HepG2 (cell line): Measurements from ENCODE around the gene TM4SF1. TPM values are rescaled to one million over a fixed set of nuclear protein-coding genes. Genes with fewer than 3 reads are reported as not detected.

Source experiments
- ATAC-seq: fragments of 200-7000 bp; cut with Tn5 transposase; 3 replicates; pipeline ENCODE4 v1.9.1; 2020; ENCODE audit warnings: mild to moderate bottlenecking, moderate library complexity
- BruUV-seq: library from RNA; stranded (reverse); fragments of 400-500 nt; replicated peaks from 2 replicates; lab custom pipeline; 2021; lab: Mats Ljungman, UMichigan
- CTCF ChIA-PET: fragments of 300-600 bp; formaldehyde crosslinking; extraction: SDS; loops from one replicate; lab custom pipeline; 2021; ENCODE audit warnings: low total read pairs, inconsistent platforms, low intra/inter-chr PET ratio; lab: Yijun Ruan, JAX
- POLR2A ChIA-PET: fragments of 350-600 bp; sonication (Branson Sonifier 250); formaldehyde crosslinking; loops from one replicate; lab custom pipeline; 2020; ENCODE audit warnings: antibody characterized with exemption, inconsistent platforms; lab: Yijun Ruan, JAX
- DNase-seq: peaks from one replicate; pipeline ENCODE4 v3.0.0-alpha.2; 2015; ENCODE audit warnings: low spot score
- FAIRE-seq: peaks from 3 replicates; lab custom pipeline; 2011; peaks lifted over from hg19 to GRCh38; lab: Jason Lieb, UNC
- H2AFZ ChIP-seq: one replicate; pipeline ENCODE4 v1.6.1; 2011; ENCODE audit warnings: low read length, inconsistent platforms
- H3K27ac ChIP-seq: fragments of 300-600 bp; 3 replicates; pipeline ENCODE4 v1.8.0; 2011; ENCODE audit warnings: mixed run types, mild to moderate bottlenecking, mixed read lengths, low read length, inconsistent platforms; ENCODE audit not compliant: insufficient read depth; ENCODE audit errors: extremely low read length
- H3K27me3 ChIP-seq, 2 experiments: fragments of 200-600 bp in 1 of 2; 2 replicates in 1 of 2; 3 replicates in 1 of 2; pipeline versions ENCODE4 v1.6.0 to v1.8.0; 2011; ENCODE audit warnings: low read length in 2 of 2, mild to moderate bottlenecking in 2 of 2, moderate library complexity in 2 of 2, inconsistent platforms in 1 of 2; ENCODE audit not compliant: insufficient read depth in 2 of 2, control insufficient read depth in 1 of 2
- H3K36me3 ChIP-seq, 2 experiments: fragments of 200-600 bp in 1 of 2; replicated peaks in 1 of 2; 2 replicates in 1 of 2; 3 replicates in 1 of 2; pipeline versions ENCODE4 v1.5.1 to v1.8.0; 2011; ENCODE audit warnings: low read length in 2 of 2, inconsistent platforms in 1 of 2; ENCODE audit not compliant: insufficient read depth in 2 of 2, control insufficient read depth in 1 of 2
- H3K4me1 ChIP-seq: 2 replicates; pipeline ENCODE4 v1.5.1; 2012; ENCODE audit warnings: low read length, inconsistent platforms; ENCODE audit not compliant: insufficient read depth
- H3K4me2 ChIP-seq: 2 replicates; pipeline ENCODE4 v1.6.0; 2011; ENCODE audit warnings: low read depth, low read length, inconsistent platforms
- H3K4me3 ChIP-seq, 3 experiments: fragments of 200-600 bp in 1 of 3; sonication (generic), shearing (Covaris generic) in 1 of 3; replicated peaks in 1 of 3; 2 replicates each; pipeline ENCODE4 v1.5.1; 2011 to 2016; ENCODE audit warnings: low read length in 3 of 3, inconsistent platforms in 2 of 3, low read depth in 2 of 3, mild to moderate bottlenecking in 2 of 3, control low read depth in 1 of 3, mixed read lengths in 1 of 3; ENCODE audit not compliant: insufficient read depth in 1 of 3
- H3K79me2 ChIP-seq: one replicate; pipeline ENCODE4 v1.6.1; 2011; ENCODE audit warnings: low read length, inconsistent platforms; ENCODE audit not compliant: insufficient read depth
- H3K9ac ChIP-seq: 2 replicates; pipeline ENCODE4 v1.6.0; 2011; ENCODE audit warnings: mild to moderate bottlenecking, low read depth, low read length, inconsistent platforms; ENCODE audit not compliant: insufficient read depth
- H3K9me3 ChIP-seq: 2 replicates; pipeline ENCODE4 v1.5.1; 2012; ENCODE audit warnings: mild to moderate bottlenecking, low read length
- H4K20me1 ChIP-seq: 2 replicates; pipeline ENCODE4 v1.6.0; 2011; ENCODE audit warnings: inconsistent platforms, mild to moderate bottlenecking, low read length, moderate library complexity; ENCODE audit not compliant: insufficient read depth
- CAMTA2 ChIP-seq: sonication (generic); formaldehyde crosslinking; IDR thresholded peaks from 2 replicates; pipeline ENCODE4 v1.4.0; 2020; ENCODE audit warnings: mild to moderate bottlenecking, missing genetic modification reagents, borderline replicate concordance
- CEBPB ChIP-seq: IDR thresholded peaks from 2 replicates; pipeline ENCODE4 v1.6.1; 2011; ENCODE audit warnings: low read depth, low read length, improper control_type of control experiment, borderline replicate concordance
- CEBPG ChIP-seq: IDR thresholded peaks from 2 replicates; pipeline ENCODE4 v1.6.1; 2016
- EHMT2 ChIP-seq: fragments of 200-600 bp; sonication (generic); IDR thresholded peaks from 2 replicates; pipeline ENCODE4 v1.7.0; 2017; ENCODE audit warnings: antibody characterized with exemption, low read depth, low read length, borderline replicate concordance
- EP300 ChIP-seq, 3 experiments: sonication (generic) in 1 of 3; formaldehyde crosslinking in 1 of 3; IDR thresholded peaks; 2 replicates each; pipeline versions ENCODE4 v1.5.1 to v1.6.1; 2011 to 2020; ENCODE audit warnings: low read depth in 2 of 3, low read length in 2 of 3, borderline replicate concordance in 1 of 3, improper control_type of control experiment in 1 of 3, mild to moderate bottlenecking in 1 of 3, missing genetic modification reagents in 1 of 3, moderate library complexity in 1 of 3
- GFI1 ChIP-seq: sonication (generic); formaldehyde crosslinking; IDR thresholded peaks from 2 replicates; pipeline ENCODE4 v1.5.0; 2020; ENCODE audit warnings: missing genetic modification reagents, mild to moderate bottlenecking, borderline replicate concordance
- HOXA5 ChIP-seq: sonication (generic); formaldehyde crosslinking; IDR thresholded peaks from 2 replicates; pipeline ENCODE4 v1.4.0; 2020; ENCODE audit warnings: missing genetic modification reagents
- SOX6 ChIP-seq, 2 experiments: fragments of 450-650 bp in 1 of 2; sonication (generic) in 1 of 2; formaldehyde crosslinking in 1 of 2; IDR thresholded peaks; 2 replicates each; pipeline versions ENCODE4 v1.4.0 to v1.6.1; 2017 to 2020; ENCODE audit warnings: antibody characterized with exemption in 1 of 2, mild to moderate bottlenecking in 1 of 2, missing genetic modification reagents in 1 of 2
- SP1 ChIP-seq, 2 experiments: fragments of 450-650 bp in 1 of 2; sonication (generic) in 1 of 2; formaldehyde crosslinking in 1 of 2; IDR thresholded peaks; 2 replicates each; pipeline versions ENCODE4 v1.4.0 to v1.6.1; 2016 to 2020; ENCODE audit warnings: missing genetic modification reagents in 1 of 2
- SP2 ChIP-seq: sonication (generic); formaldehyde crosslinking; IDR thresholded peaks from 2 replicates; pipeline ENCODE4 v1.5.1; 2020; ENCODE audit warnings: mild to moderate bottlenecking, missing genetic modification reagents
- ZFP36L1 ChIP-seq: sonication (generic); formaldehyde crosslinking; IDR thresholded peaks from 2 replicates; pipeline ENCODE4 v1.8.0; 2022; ENCODE audit warnings: mild to moderate bottlenecking, missing genetic modification reagents, moderate library complexity
- ZNF251 ChIP-seq: sonication (generic); formaldehyde crosslinking; IDR thresholded peaks from 2 replicates; pipeline ENCODE4 v1.9.0; 2021; ENCODE audit warnings: mild to moderate bottlenecking, missing genetic modification reagents
- ZNF441 ChIP-seq: sonication (generic); formaldehyde crosslinking; IDR thresholded peaks from 2 replicates; pipeline ENCODE4 v1.7.0; 2021; ENCODE audit warnings: missing genetic modification reagents, borderline replicate concordance
- ZNF468 ChIP-seq: sonication (generic); formaldehyde crosslinking; IDR thresholded peaks from 2 replicates; pipeline ENCODE4 v1.8.0; 2022; ENCODE audit warnings: mild to moderate bottlenecking, moderate library complexity, missing genetic modification reagents
- ZNF629 ChIP-seq: sonication (generic); formaldehyde crosslinking; conservative IDR thresholded peaks from 2 replicates; pipeline ENCODE4 v1.5.0; 2020; ENCODE audit warnings: missing genetic modification reagents
- ZNF644 ChIP-seq: IDR thresholded peaks from 2 replicates; pipeline ENCODE4 v1.6.1; 2016; ENCODE audit warnings: low read depth
- WGBS: methylation state at CpG from one replicate; pipeline ENCODE4 v1.1.6; 2017; ENCODE audit warnings: low lambda C conversion rate; 5-methylcytosine and 5-hydroxymethylcytosine counted together
- in situ Hi-C: cut with HindIII; loops from 2 replicates; pipeline ENCODE4 v1.10.0; 2017; ENCODE audit warnings: low pct_unique_long_range_greater_than_20kb; ENCODE audit not compliant: extremely low pct_ligation_motif_present
- intact Hi-C: fragments of 100-400 bp; cut with micrococcal nuclease; formaldehyde crosslinking; loops from one replicate; pipeline ENCODE4 v1.10.0; 2022; ENCODE audit not compliant: unreplicated experiment
- polyA plus RNA-seq, 8 experiments: library from polyadenylated mRNA; depleted of rRNA in 3 of 8; stranded (reverse) in 7 of 8; unstranded in 1 of 8; fragments of >200 nt; fragmentation: Illumina TruSeq in 4 of 8; extraction: Trizol in 4 of 8; gene quantifications; 2 replicates each; pipeline versions ENCODE4 v1.2.1 to v1.2.3, GENCODE V29; 2011 to 2016; ENCODE audit warnings: low read depth in 4 of 8, missing spikeins in 1 of 8, mixed read lengths in 1 of 8; ENCODE audit not compliant: insufficient read depth in 1 of 8
- total RNA-seq, 5 experiments: library from RNA; depleted of rRNA; stranded (reverse); fragments of >200 nt; fragmentation: Illumina TruSeq; extraction: Trizol; gene quantifications; 2 replicates each; pipeline ENCODE4 v1.2.3, GENCODE V29; 2016; ENCODE audit warnings: low read depth in 1 of 5
- TF ChIP-seq, protein P1 (sequence below): sonication (generic); formaldehyde crosslinking; IDR thresholded peaks from 2 replicates; pipeline ENCODE4 v1.5.1; 2020; ENCODE audit warnings: mild to moderate bottlenecking, missing genetic modification reagents
- TF ChIP-seq, protein P2 (sequence below): IDR thresholded peaks from 2 replicates; pipeline ENCODE4 v1.6.1; 2016; ENCODE audit warnings: control low read depth

The TM4SF1 gene
- total and polyA plus RNA-seq, 2 of the 13 experiments (the other 11 are each of a cell fraction or from before 2014, with no cell fraction given), result 431 to 1,359 TPM

DNA sequence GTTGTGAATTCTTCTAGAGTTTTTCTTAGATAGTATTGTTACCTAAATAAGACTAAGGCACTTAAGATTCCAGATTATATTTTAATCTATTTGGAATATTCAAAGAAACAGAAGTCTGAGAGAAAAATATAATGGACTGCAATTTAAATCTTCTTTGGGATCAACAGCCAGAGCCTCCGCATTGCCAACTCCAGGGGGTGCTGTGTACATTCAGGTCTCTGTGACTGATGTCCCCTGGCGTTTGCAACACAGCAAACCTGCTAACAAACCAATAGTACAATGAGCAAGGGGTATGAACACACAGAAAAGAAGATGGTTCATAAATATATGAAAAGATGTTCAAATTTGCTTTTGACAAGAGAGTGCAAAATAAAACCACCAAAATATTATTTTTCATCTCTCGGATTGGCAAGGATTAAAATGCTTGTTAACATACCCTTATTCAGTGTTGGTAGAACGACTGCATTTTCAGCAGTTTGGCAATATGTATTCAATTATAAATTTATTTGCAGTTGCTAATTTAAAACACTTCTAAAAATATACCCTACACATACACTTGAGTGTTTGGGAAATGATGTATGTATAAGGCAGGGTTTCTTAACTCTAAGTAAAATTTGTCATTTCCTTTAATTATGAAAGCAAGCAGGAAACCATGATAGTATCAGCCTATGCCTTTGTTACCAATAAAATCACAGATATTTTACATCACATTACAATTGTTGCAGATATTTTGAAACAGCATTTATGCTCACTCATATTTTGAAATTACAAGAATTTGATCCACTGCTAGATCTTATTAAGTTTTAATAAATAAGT lies 16.1 kb upstream of the TM4SF1 start (continued):
- no peak for TF ChIP-seq CAMTA2 (CRISPR knock-in tag)
- TF ChIP-seq ZNF251 (CRISPR knock-in tag), result no peak
- no peak for TF ChIP-seq ZFP36L1 (CRISPR knock-in tag)
- TF ChIP-seq GFI1 (CRISPR knock-in tag), result no peak
- no peak for TF ChIP-seq SP1 (IDR thresholded peaks at IDR 0.05)
- no peak for TF ChIP-seq SP1 (CRISPR knock-in tag; IDR thresholded peaks at IDR 0.05)
- TF ChIP-seq SOX6 (IDR thresholded peaks at IDR 0.05), result no peak
- peak; percentile 22; the same call in 1 of the 2 replicates for TF ChIP-seq SOX6 (CRISPR knock-in tag; IDR thresholded peaks at IDR 0.05)
- no peak for TF ChIP-seq ZNF468 (CRISPR knock-in tag)

DNA sequence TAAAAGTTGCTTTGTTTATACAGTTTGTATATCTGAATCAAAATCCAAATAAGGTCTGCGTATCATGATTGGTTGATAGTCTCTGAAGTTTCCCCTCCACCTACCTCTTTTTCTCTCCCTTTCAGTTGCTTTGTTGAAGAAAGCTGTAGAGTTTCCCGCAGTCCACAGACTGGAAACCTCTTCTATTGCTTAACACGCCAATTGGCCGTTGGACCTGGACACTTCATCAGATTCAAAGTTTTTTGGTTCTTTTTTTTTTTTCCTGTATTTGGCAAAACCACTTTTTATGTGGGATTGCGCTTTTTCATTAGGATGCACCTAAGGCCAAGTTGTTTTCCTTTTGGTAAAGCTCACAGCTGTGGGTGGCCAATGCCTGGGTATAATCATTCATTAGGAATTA lies 14.5 kb upstream of the TM4SF1 start:
- Histone ChIP-seq H3K4me3 (no peak overlapping the region), H3K79me2 (peaks cover 11% of the 10 kb centered on the region), H3K4me1 (peaks cover 98% of the 10 kb centered on the region), H3K4me2 (no peak overlapping the region), H4K20me1 (no peaks in the 10 kb centered on the region), H3K27me3 (no peaks in the 10 kb centered on the region), H2AFZ (no peak overlapping the region), H3K9ac (no peak overlapping the region), H3K9me3 (no peaks in the 10 kb centered on the region), H3K27ac (peak overlapping the region; percentile 43), H3K36me3 (no peaks in the 10 kb centered on the region)
- intact Hi-C loops (loop anchor here (2.0 kb wide), 2 partner anchors 35 to 97 kb away; no protein-coding TSS in a partner anchor), in situ Hi-C loops (loop anchor here (5.0 kb wide), 1 partner anchor 40 kb away; no protein-coding TSS in a partner anchor)
- no peak for ATAC-seq
- CTCF ChIA-PET, result no interaction called here
- WGBS, result 58% methylated on average over 5 of the region's 5 CpGs
- no peak for FAIRE-seq
- BruUV-seq, result no TSS peak
- POLR2A ChIA-PET, result interaction anchor here (0.9 to 1.8 kb wide), 2 partner anchors 10 to 36 kb away, joined by 5 to 9 read pairs; no protein-coding TSS in a partner anchor
- DNase-seq, result no peak
- TF ChIP-seq, protein P1, sequence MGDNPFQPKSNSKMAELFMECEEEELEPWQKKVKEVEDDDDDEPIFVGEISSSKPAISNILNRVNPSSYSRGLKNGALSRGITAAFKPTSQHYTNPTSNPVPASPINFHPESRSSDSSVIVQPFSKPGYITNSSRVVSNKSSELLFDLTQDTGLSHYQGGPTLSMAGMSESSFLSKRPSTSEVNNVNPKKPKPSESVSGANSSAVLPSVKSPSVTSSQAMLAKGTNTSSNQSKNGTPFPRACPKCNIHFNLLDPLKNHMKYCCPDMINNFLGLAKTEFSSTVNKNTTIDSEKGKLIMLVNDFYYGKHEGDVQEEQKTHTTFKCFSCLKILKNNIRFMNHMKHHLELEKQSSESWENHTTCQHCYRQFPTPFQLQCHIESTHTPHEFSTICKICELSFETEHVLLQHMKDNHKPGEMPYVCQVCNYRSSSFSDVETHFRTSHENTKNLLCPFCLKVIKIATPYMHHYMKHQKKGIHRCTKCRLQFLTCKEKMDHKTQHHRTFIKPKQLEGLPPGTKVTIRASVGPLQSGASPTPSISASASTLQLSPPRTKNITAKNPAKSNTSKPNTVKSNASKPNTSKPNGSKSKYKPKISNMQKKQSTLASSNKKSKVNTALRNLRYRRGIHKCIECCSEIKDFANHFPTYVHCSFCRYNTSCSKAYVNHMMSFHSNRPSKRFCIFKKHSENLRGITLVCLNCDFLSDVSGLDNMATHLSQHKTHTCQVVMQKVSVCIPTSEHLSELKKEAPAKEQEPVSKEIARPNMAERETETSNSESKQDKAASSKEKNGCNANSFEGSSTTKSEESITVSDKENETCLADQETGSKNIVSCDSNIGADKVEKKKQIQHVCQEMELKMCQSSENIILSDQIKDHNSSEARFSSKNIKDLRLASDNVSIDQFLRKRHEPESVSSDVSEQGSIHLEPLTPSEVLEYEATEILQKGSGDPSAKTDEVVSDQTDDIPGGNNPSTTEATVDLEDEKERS (CRISPR knock-in tag), result no peak
- no peak for TF ChIP-seq ZNF629
- TF ChIP-seq HOXA5 (CRISPR knock-in tag), result no peak
- peak in 1 of 2 experiments; percentile 10; a peak in 1 of 4 replicates for TF ChIP-seq EP300 (IDR thresholded peaks at IDR 0.05; ENCODE audit: low read depth in 2 of 2, low read length in 2 of 2)
- TF ChIP-seq EP300 (CRISPR knock-in tag; IDR thresholded peaks at IDR 0.05; ENCODE audit: borderline replicate concordance), result no peak
- TF ChIP-seq CEBPB, result peak; percentile 31; the same call in 1 of the 2 replicates
- TF ChIP-seq, protein P2, sequence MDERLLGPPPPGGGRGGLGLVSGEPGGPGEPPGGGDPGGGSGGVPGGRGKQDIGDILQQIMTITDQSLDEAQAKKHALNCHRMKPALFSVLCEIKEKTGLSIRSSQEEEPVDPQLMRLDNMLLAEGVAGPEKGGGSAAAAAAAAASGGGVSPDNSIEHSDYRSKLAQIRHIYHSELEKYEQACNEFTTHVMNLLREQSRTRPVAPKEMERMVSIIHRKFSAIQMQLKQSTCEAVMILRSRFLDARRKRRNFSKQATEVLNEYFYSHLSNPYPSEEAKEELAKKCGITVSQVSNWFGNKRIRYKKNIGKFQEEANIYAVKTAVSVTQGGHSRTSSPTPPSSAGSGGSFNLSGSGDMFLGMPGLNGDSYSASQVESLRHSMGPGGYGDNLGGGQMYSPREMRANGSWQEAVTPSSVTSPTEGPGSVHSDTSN (CRISPR knock-in tag), result no peak
- TF ChIP-seq EHMT2, result 0 out of 2 replicates have a peak, but pooled peaks have one; percentile 57
- TF ChIP-seq ZNF644 (CRISPR knock-in tag), result 0 out of 2 replicates have a peak, but pooled peaks have one; percentile 19
- TF ChIP-seq CEBPG (CRISPR knock-in tag), result peak; percentile 70
- no peak for TF ChIP-seq ZNF441 (CRISPR knock-in tag)
- TF ChIP-seq SP2 (CRISPR knock-in tag), result no peak
